Panc1 (cell line): Measurements from ENCODE around the gene SLC22A17.
A peak's percentile ranks its signal among the peaks of the same experiment; 100 is the strongest.

Source experiments
- POLR2AphosphoS5 ChIP-seq: IDR thresholded peaks from 2 replicates; pipeline ENCODE4 v1.6.1; 2012; ENCODE audit warnings: mild to moderate bottlenecking, low read depth, low read length, moderate library complexity
- SIN3A ChIP-seq: IDR thresholded peaks from 2 replicates; pipeline ENCODE4 v1.6.1; 2012; ENCODE audit warnings: low read depth, mild to moderate bottlenecking, low read length, moderate library complexity, borderline replicate concordance; ENCODE audit not compliant: insufficient read depth
- TCF7L2 ChIP-seq: IDR thresholded peaks from 2 replicates; pipeline ENCODE4 v1.6.1; 2011; ENCODE audit warnings: mild to moderate bottlenecking, low read depth, low read length, inconsistent platforms
- TF ChIP-seq, protein P1 (sequence below): fragments of 450-650 bp; IDR thresholded peaks from 2 replicates; pipeline ENCODE4 v1.5.1; 2017; ENCODE audit warnings: mild to moderate bottlenecking
- TF ChIP-seq, protein P2 (sequence below), 2 experiments: IDR thresholded peaks; 2 replicates each; pipeline ENCODE4 v1.6.1; 2011 to 2012; ENCODE audit warnings: low read depth in 2 of 2, control low read depth in 1 of 2, low read length in 1 of 2, mild to moderate bottlenecking in 1 of 2, moderate library complexity in 1 of 2; ENCODE audit not compliant: insufficient read depth in 1 of 2

DNA sequence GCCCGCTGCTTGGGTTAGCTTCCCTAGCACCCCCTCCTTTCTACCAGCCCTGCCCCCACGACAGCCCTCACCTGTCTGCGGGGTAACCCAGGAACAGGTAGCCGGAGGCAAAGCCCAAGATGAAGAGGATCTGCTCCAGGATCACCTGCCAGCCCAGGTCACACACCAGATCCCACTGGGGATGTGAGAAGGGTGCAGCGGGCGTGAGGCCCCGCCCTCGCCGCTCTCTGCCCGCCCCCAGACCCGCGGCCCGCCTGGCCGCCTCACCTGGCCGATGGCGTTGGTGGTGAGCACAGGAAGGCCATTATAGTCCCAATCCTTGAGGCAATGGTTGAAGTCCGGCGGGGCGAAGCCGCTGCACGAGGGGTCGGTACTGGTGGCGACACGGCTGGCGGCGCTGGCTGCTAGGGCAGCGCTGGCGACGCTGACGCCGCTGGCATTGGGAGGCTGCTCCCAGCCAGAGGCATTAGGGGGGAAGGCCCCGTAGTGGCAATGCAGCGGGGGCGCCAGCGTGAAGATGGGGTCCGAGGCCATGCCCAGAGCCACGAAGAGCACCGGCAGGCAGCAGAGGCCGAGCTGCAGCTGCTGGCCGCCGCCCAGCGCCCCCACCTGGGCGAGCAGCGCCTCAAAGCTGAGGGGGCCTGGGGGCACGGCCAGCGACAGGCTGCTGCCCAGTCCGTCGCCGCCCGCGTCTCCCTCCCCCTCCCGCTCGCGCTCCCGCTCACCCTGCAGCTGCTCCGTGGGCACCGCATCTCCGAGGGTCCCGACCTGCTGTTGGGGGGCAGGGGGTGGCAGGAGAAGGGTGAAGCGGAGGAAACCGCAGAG, 794 bp downstream of the SLC22A17 start:
- TF ChIP-seq POLR2AphosphoS5 (no peak), TCF7L2 (no peak), SIN3A (no peak)
- TF ChIP-seq, protein P1, sequence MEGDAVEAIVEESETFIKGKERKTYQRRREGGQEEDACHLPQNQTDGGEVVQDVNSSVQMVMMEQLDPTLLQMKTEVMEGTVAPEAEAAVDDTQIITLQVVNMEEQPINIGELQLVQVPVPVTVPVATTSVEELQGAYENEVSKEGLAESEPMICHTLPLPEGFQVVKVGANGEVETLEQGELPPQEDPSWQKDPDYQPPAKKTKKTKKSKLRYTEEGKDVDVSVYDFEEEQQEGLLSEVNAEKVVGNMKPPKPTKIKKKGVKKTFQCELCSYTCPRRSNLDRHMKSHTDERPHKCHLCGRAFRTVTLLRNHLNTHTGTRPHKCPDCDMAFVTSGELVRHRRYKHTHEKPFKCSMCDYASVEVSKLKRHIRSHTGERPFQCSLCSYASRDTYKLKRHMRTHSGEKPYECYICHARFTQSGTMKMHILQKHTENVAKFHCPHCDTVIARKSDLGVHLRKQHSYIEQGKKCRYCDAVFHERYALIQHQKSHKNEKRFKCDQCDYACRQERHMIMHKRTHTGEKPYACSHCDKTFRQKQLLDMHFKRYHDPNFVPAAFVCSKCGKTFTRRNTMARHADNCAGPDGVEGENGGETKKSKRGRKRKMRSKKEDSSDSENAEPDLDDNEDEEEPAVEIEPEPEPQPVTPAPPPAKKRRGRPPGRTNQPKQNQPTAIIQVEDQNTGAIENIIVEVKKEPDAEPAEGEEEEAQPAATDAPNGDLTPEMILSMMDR = peak; percentile 25; the same call in 1 of the 2 replicates
- TF ChIP-seq, protein P2, sequence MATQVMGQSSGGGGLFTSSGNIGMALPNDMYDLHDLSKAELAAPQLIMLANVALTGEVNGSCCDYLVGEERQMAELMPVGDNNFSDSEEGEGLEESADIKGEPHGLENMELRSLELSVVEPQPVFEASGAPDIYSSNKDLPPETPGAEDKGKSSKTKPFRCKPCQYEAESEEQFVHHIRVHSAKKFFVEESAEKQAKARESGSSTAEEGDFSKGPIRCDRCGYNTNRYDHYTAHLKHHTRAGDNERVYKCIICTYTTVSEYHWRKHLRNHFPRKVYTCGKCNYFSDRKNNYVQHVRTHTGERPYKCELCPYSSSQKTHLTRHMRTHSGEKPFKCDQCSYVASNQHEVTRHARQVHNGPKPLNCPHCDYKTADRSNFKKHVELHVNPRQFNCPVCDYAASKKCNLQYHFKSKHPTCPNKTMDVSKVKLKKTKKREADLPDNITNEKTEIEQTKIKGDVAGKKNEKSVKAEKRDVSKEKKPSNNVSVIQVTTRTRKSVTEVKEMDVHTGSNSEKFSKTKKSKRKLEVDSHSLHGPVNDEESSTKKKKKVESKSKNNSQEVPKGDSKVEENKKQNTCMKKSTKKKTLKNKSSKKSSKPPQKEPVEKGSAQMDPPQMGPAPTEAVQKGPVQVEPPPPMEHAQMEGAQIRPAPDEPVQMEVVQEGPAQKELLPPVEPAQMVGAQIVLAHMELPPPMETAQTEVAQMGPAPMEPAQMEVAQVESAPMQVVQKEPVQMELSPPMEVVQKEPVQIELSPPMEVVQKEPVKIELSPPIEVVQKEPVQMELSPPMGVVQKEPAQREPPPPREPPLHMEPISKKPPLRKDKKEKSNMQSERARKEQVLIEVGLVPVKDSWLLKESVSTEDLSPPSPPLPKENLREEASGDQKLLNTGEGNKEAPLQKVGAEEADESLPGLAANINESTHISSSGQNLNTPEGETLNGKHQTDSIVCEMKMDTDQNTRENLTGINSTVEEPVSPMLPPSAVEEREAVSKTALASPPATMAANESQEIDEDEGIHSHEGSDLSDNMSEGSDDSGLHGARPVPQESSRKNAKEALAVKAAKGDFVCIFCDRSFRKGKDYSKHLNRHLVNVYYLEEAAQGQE (IDR thresholded peaks at IDR 0.05; ENCODE audit: insufficient read depth in 1 of 2, low read depth in 2 of 2, low read length in 1 of 2) = no peak
